ENCODE data around the gene HOXB9. TPM values are rescaled to one million over a fixed set of nuclear protein-coding genes. Genes with fewer than 3 reads are reported as not detected.
A peak's percentile ranks its signal among the peaks of the same experiment; 100 is the strongest.

Gene HOXB9
- total RNA-seq, 1 experiment from 2014 or later: not detected

- no peak overlapping the region for H3K4ac ChIP-seq (ENCODE audit: low read depth, low read length)
- H3K27ac ChIP-seq (ENCODE audit: insufficient read length, low read depth, low read length): no peak overlapping the region
- no peak overlapping the region for H3T11ph ChIP-seq (ENCODE audit: low read length)
- no peak overlapping the region for H3K9ac ChIP-seq (ENCODE audit: extremely low read depth, insufficient read length, low read length)
- H3K4me2 ChIP-seq (ENCODE audit: insufficient read depth, insufficient read length, low read length): peak overlapping the region; percentile 45
- H2AFZ ChIP-seq (ENCODE audit: low read length): no peak overlapping the region
- H3K79me2 ChIP-seq (ENCODE audit: insufficient read depth, low read length): no peaks in the 10 kb centered on the region
- no peak overlapping the region for H3K56ac ChIP-seq (ENCODE audit: insufficient read length, low read depth, low read length)
- no peak overlapping the region for H4K5ac ChIP-seq (ENCODE audit: insufficient read length, low read depth, low read length)
- no peaks in the 10 kb centered on the region for H3K9me3 ChIP-seq (ENCODE audit: control insufficient read depth, low read depth, low read length)
- H4K8ac ChIP-seq (replicated peaks; ENCODE audit: insufficient read length, low read depth, low read length): no peak overlapping the region
- no CpG with 5 or more reads among the region's 30 CpGs for WGBS (ENCODE audit: extremely low coverage, insufficient read length, low lambda C conversion rate)
- no peak overlapping the region for H4K91ac ChIP-seq (ENCODE audit: insufficient read length, low read depth, low read length)
- peaks cover 70% of the 10 kb centered on the region for H3K27me3 ChIP-seq (ENCODE audit: insufficient read depth, low read length)
- DNase-seq: peak; percentile 87
- H2BK15ac ChIP-seq (ENCODE audit: low read depth, low read length): no peak overlapping the region
- H3K23ac ChIP-seq (ENCODE audit: insufficient read length, low read depth, low read length): no peak overlapping the region
- no peak overlapping the region for H2BK12ac ChIP-seq (ENCODE audit: insufficient read length, low read depth, low read length)
- Mint-ChIP-seq H3K36me3 (ENCODE audit: insufficient read depth in 1 of 3, low read depth in 3 of 3) (no peaks in the 10 kb centered on the region; a peak in 1 of 7 replicates), H3K4me3 (peak overlapping the region; percentile 33 to 76), H3K4me1 (peaks cover 7 to 13% of the 10 kb centered on the region in 2 experiments), H3K27ac (no peak overlapping the region), H3K9me3 (peaks cover 3 to 9% of the 10 kb centered on the region in 2 experiments; a peak in 3 of 5 replicates), H3K27me3 (ENCODE audit: low read depth) (peaks cover 100% of the 10 kb centered on the region)
- H2BK120ac ChIP-seq (ENCODE audit: low read depth, low read length, poor library complexity, severe bottlenecking): no peak overlapping the region
- H3K23me2 ChIP-seq (ENCODE audit: insufficient read length, low read depth, low read length, poor library complexity, severe bottlenecking): peaks cover 8% of the 10 kb centered on the region
- no peak overlapping the region for H2AK5ac ChIP-seq (ENCODE audit: insufficient read length, low read length)
- H3K14ac ChIP-seq (ENCODE audit: insufficient read depth, low read length): no peak overlapping the region
- no peak overlapping the region for H2BK20ac ChIP-seq (ENCODE audit: low read depth, low read length, poor library complexity, severe bottlenecking)
- H3K4me1 ChIP-seq (ENCODE audit: insufficient read depth, low read length): no peaks in the 10 kb centered on the region
- H3K79me1 ChIP-seq (ENCODE audit: insufficient read depth, low read depth, low read length, poor library complexity, severe bottlenecking): no peaks in the 10 kb centered on the region
- H4K20me1 ChIP-seq (ENCODE audit: control insufficient read depth, insufficient read depth, insufficient read length): no peaks in the 10 kb centered on the region
- no peak overlapping the region for H3K18ac ChIP-seq (ENCODE audit: insufficient read length, low read depth, low read length)
- no peak for TF ChIP-seq CTCF (conservative IDR thresholded peaks at IDR 0.05)
- no peak overlapping the region for H2BK5ac ChIP-seq (ENCODE audit: insufficient read length, low read length)
Measured at GRCh38 chr17:48647103-48647962, 21.2 kb upstream of the HOXB9 start.

Data from H9 (cell line).